GM15510 (cell line): ENCODE data around the gene TBXA2R.

Experiments
- POLR2A ChIP-seq: IDR thresholded peaks from 3 replicates; pipeline ENCODE4 v1.6.1; 2011; ENCODE audit warnings: borderline replicate concordance; ENCODE audit not compliant: insufficient read length; ENCODE audit errors: extremely low read depth

TBXA2R gene

DNA sequence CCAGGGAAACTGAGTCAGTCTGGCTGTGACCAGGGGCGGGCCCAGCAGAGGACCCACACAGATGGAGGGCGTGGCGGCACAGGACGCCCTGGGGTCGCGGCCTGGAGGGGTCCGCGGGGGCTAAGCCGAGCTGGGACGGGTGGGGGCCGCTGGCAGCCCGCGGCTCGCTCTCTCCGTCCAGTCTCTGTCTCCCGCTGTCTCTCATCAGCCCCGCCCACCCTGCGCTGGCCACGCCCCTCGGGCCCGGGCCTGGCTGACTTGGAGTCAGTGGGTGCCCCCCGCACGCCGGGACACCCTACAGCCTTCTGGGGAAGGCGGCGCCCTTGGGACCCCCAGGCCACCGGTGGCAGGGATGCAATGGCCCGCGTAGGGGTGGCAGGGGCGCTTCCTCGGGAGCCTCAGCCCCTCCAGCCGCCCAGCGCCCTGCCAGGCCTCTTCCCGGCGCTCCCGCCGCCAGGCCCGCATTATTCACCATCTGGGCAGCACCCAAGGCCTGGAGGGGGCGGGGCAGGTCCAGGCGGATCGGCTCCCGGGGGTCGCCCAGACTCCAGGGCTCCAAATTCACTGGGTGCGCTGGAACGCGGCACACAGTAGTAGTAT is at the start of gene TBXA2R:
Gene TBXA2R, minus strand, starts transcription at position 186 of the 600 bp plus-strand sequence. CDS start 6,241 bp downstream, outside the sequence.
- TF ChIP-seq POLR2A = no peak

DNA sequence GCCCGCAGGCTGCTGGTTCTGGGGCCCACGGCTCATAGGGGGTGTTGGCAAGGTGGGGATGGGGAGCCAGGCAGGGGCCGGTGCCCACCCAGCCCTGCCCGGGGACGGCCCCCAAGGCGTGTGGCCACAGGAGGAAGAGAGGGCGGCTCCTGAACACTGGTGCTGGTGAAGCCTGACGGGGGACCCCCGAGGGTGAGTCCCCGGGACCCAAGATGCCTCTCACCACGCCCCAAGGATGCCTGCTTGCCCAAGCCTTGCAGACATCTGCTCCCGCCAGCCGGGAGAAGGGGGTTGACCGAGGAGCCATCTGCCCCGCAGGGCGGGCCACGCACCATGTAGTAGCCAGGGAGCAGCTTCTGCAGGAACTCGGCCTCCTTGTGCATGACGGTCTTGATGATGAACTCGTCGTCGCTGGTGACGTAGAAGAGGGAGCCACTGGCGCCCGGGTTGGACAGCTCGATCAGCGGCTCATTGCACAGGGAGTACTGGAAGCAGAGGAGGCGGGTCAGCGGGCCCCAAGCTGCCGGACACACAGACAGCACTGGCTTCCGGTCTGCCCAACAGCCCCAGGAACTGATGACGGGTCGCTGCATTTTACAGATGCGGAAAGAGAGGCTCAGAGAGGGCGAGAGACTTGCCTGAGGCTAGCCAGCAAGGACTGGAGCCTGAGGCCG is 49.5 kb upstream of the TBXA2R start:
- no peak for TF ChIP-seq POLR2A

DNA sequence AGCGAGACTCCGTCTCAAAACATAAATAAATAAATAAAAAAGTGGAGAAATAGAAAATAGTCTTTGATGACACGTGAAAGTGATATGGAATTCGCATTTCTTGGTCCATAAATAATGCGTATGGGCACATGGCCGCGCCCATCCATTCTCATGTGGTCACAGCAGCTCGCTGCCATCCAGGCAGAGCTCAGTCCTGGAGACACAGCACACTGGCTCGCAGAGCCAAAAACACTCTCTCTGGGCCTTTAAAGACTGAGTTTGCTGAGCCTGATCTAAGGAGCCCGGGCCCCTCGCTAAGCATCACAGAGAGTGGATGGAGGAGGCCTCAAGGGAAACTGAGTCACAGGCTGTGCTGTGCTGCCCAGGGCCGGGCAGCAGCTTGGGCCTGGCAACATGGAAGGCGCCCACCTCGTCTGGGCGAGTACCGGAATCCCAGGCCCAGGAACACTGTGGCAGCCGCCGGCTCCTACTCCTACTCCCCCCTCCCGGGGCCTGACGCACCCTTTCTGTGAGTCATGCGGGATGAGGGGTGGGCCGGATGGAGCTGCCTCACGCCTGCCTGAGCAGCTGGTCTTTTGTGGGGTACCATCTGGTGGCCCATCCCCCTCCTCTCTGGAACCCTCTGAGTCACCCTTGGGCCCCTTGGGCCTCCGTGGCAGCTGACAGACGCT is 48.9 kb upstream of the TBXA2R start:
- no peak for TF ChIP-seq POLR2A

DNA sequence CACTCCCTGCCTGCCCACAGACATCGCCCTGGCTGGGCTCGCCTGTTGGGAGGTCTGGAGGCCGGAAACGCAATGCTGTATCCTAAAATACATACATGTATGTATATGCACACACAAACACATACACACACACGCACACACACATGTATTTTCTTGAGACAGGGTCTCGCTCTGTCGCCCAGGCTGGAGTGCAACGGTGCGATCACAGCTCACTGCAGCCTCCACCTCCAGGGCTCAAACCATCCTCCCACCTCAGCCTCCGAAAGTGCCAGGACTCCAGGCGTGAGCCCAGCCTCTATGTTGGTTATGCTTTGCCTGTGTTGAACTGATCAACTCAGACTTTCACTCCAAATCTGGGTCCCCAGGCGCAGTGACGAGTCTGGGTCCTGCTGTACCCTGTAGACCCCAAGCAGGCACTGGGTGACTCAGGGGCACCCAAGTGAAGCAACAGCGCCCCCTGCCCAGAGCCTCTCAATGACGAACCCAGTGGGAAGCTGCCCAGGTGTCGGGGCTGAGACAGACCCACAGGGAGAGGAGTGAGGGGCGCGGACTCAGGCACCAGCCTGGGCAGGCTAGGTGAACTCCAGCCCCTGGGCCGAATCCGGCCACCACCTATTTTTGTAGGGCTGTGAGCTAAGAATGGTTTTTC is 47.3 kb upstream of the TBXA2R start:
- no peak for TF ChIP-seq POLR2A

DNA sequence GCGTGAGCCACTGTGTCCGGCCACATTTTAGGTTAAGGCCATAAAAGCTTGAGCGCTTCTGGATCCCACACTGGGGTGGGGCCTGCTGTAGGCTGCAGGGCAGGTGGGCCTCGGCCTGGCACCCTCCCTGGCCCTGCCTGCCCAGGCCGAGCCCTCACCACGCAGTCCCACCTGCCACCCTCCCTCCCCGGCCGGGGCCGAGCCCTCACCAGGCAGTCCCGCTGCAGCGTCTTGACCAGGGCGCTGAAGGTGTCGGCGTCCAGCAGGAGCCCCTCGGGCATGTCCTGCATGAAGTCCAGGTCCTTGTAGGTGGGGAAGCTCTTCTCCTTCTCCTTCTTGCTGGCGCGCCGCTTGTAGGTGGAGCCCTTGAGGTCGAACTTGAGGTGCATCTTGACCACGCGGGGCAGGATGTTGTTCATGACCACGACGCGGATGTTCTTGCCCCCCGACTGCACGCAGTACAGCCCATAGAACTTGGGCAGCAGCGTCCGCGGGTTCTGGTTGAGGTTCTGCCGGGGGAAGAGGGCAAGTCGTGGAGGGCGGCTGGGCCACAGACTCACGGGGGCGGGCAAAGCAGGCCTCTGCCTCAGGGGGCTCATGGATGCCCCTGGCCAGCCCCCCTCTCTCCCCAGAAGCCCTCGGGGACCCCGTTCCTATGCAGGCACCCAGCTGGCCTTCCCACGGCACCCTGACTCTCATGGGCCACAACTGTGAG is 46.6 kb upstream of the TBXA2R start:
- TF ChIP-seq POLR2A = no peak

DNA sequence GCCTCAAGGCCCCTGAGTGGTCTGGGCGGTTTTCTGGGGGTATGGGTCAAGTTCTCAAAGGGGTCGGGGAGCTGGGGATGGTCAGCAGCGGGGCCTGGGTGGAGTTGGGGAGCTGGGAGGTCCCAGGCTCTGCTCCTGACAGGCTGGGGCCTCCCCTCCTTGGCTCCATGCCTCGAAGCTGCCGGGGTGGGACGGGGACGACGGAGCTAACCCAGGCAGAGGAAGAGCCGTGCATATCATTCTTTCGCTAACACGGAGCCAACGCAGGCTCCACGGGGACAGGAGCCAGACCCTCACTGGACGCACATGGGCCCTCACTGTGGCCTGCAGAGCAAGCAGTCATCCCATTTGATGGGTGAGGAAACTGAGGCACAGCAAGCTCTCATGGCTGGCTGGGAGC is 45.7 kb upstream of the TBXA2R start:
- no peak for TF ChIP-seq POLR2A

DNA sequence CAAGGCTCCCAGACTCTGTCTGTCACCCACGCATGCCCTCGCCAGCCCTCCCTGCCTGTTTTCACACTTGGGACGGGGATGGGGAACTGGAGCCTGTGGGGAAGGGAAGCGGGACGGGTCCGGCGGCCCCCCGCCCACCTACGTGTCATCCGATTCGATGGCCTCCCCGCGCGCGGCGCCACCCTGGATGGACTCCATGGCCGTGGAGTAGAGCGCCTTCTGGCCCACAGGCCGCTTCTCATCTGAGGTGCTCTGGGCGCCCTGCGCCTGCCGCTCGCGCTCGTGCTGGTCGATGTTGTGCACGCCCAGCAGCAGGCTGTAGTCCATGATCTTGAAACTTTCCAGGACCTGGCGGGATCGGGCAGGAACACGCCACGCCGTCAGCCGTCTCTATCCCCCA is 45.0 kb upstream of the TBXA2R start:
- no peak for TF ChIP-seq POLR2A

DNA sequence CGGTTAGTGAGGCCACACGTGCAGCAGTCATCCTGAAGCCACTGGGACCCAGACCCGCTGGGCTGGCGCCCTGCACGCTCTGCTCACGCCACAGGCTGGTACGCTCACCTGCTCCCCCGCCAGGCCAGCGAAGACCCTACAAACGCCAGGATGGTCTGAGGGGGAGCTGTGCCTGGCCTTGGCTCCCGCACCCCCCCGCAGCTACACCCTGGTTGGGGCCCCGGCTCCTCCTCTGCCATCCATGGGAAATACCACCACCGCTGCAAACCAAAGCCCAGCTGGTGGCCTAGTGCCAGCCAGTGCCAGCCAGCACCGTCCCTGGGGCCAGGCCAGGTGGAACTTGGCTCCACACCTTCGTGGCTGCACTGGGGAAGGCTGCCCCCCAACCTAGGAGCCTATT is 43.2 kb upstream of the TBXA2R start:
- TF ChIP-seq POLR2A = no peak

DNA sequence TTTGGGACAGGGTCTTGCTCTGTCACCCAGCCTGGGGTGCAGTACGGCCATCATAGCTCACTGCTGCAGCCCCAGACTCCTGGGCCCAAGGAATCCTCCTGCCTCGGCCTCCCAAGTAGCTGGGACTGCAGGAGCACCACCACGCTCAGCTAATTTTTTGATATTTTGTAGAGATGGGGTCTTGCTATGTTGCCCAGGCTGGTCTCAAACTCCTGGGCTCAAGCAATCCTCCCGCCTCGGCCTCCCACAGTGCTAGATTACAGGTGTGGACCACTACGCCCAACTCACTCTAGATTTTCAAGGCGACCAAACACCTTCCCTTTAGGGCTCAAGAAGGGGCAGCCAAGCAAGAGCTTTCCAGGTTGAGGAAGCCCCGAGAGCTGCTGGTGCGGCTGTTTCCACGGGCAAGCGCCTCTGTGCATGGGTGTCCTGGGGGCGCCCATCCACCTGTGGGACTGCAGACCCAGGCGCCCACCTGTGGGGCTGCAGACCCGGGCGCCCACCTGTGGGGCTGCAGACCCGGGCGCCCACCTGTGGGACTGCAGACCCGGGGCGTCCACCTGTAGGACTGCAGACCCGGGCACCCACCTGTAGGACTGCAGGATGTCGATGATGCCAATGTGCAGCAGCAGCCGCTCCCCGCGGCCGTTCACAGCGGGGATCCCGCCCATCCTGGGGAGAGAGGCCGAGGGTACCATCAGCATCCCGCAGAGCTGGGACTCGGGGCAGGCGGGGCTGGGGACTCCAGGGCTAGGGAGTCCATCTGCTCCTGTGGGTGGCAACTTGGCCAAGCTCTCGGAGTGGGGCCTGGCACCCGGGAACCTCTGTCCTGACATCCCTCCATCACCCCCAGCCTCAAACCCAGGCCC is 41.6 kb upstream of the TBXA2R start:
- no peak for TF ChIP-seq POLR2A

DNA sequence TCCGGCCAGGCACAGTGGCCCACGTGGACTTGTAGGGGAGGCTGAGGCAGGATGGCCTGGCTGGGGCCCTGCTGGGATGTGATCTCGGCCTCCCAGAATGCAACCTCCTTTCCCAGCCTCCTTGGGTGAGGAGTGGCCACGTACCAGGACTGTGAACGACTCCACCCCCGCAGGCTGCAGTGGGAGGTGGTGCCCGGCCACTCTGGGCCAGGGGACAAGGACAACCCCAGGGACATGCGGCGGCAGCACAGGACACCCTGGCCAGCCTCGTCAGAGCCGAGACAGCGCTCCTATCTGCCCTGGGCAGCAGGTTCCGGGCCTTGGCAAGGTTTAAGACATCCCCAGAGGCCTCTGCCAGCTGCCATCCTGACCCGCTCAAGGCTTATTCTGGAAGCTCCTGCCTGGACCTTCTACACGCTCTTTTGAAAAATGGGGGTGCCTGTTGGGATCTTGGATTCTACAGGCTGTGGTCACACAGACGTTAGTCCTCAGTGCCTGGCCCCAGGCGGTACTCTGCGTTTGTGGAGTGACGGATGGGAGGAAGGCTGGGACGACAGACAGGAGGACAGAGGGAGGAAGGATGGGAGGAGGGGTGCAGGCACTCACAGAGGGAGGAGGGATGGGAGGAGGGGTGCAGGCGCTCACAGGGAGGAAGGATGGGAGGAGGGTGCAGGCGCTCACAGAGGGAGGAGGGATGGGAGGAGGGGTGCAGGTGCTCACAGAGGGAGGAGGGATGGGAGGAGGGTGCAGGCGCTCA is 39.8 kb upstream of the TBXA2R start:
- TF ChIP-seq POLR2A = no peak

DNA sequence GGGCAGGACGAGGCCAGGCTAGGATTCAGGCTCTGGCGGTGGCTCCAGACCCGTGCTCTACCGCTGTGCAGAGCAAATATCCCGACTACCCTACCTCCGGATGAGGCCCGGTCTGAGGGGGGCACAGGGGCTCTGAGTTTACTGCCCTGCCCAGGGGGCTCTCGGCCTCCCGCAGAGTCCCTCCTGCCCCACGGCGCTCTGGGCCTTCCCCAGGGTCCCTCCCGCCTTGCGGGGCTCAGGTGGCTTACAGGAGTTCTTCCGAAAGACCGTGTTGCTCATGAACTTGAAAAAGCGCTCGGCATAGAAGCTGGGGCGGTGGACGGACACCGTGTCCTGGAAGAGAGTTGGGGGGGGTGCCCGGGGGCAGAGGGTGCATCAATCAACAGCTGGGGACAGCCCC is 39.1 kb upstream of the TBXA2R start:
- no peak for TF ChIP-seq POLR2A

DNA sequence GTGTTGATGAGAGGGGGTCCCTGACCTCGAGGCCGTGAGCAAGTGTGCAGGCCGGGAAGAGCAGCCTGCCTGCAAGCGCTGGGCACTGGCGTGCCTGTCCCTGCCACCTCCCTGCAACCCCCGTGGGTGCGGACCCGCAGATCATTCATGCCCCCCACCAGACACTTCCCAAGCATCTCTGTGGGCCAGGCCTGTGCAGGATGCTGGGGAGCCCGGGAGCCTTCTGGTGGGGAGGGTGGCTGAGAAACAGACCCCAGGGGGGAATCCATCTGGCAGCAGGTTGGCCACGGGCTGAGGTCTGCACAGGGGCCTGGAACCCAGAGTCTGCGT is 38.4 kb upstream of the TBXA2R start:
- TF ChIP-seq POLR2A = no peak

DNA sequence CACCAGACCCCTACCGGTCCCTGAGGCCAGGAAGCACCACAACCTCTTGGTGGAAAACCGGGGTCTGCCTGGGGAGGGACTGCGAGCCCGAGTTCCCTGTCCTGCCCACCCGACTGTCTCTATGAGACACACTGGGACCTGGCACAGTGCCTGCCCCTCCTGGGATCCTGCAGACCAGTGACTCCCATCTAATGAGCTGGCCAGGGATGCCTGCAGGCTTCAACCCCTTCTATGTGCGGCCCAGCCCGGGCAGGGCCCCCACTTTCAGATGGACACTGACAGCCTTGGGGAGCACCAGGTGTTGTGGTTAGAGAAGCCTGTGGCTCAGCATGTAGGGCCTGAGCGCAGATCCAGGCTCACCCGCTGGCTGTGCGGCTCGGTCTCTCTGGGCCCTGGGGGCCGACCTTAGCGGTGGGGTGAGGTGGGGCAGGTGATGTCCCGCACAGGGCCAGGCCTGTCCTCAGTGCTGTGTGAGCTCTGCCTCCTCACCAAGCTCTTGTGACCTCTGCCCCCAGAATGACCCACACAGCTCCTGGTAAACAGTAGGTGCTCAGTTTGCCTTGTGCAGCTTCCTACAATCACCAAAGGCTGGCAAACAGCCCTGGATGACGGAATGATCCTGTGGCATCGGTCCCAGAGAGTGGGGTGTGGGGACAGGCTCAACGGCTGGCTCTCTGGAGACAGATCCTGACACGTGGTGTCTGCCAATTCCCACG is 37.8 kb upstream of the TBXA2R start:
- TF ChIP-seq POLR2A = no peak
